PC-3 (cell line): ENCODE measurements around the gene MTM1.

Experiments
- EZH2phosphoT487 ChIP-seq: fragments of 300-600 bp; sonication (generic); IDR thresholded peaks from 2 replicates; pipeline ENCODE4 v1.6.1; 2018; ENCODE audit warnings: mild to moderate bottlenecking, antibody characterized with exemption, low read length, borderline replicate concordance
- TF ChIP-seq, protein P1 (sequence below): fragments of 300-600 bp; sonication (generic); conservative IDR thresholded peaks from 2 replicates; pipeline ENCODE4 v1.5.1; 2017; ENCODE audit warnings: antibody characterized with exemption, low read depth, mild to moderate bottlenecking, low read length

DNA sequence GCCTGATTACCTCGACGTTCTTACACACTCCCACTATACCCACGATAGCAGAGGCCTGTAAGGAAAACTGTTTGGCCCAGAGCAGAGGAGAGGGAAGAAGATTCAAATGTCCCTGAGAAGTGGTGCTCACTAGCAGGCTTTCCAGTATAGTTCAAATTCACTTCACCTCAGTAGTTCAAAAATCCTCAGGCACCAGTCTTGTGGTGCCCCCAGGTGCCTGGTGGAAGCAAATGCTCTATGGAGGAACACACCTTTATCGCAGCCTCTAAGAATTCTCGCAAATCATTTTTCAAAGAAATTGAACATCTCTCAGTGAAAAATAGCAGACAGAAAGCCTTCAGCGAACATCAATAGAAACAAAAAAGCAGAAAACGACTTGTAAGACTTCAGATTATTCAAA is 112.6 kb downstream of the MTM1 start:
- no peak for TF ChIP-seq EZH2phosphoT487
- TF ChIP-seq, protein P1, sequence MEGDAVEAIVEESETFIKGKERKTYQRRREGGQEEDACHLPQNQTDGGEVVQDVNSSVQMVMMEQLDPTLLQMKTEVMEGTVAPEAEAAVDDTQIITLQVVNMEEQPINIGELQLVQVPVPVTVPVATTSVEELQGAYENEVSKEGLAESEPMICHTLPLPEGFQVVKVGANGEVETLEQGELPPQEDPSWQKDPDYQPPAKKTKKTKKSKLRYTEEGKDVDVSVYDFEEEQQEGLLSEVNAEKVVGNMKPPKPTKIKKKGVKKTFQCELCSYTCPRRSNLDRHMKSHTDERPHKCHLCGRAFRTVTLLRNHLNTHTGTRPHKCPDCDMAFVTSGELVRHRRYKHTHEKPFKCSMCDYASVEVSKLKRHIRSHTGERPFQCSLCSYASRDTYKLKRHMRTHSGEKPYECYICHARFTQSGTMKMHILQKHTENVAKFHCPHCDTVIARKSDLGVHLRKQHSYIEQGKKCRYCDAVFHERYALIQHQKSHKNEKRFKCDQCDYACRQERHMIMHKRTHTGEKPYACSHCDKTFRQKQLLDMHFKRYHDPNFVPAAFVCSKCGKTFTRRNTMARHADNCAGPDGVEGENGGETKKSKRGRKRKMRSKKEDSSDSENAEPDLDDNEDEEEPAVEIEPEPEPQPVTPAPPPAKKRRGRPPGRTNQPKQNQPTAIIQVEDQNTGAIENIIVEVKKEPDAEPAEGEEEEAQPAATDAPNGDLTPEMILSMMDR, result peak; percentile 85
